GM23338 (cell line): Measurements from ENCODE around the gene TUBD1.
"Not testable (repeated sequence)": the region's sequence is repeated elsewhere in the genome, so short reads cannot be mapped to it uniquely, and the experiment has no call there.

ENCODE experiments used
- CREB1 ChIP-seq: fragments of 250-450 bp; sonication (Bioruptor Pico); IDR thresholded peaks from 2 replicates; pipeline ENCODE4 v1.5.0; 2020; ENCODE audit warnings: low read depth, mild to moderate bottlenecking, moderate library complexity
- EZH2 ChIP-seq: fragments of 200-600 bp; sonication (generic); IDR thresholded peaks from one replicate; pipeline ENCODE4 v1.8.0; 2017; ENCODE audit warnings: antibody characterized with exemption, mild to moderate bottlenecking, low read depth; ENCODE audit not compliant: unreplicated experiment
- EZH2phosphoT487 ChIP-seq: fragments of 200-600 bp; sonication (generic); IDR thresholded peaks from one replicate; pipeline ENCODE4 v1.8.1; 2018; ENCODE audit warnings: antibody characterized with exemption; ENCODE audit not compliant: unreplicated experiment
- JUNB ChIP-seq: IDR thresholded peaks from one replicate; pipeline ENCODE4 v1.6.1; 2016; ENCODE audit warnings: antibody characterized with exemption; ENCODE audit not compliant: unreplicated experiment
- NANOG ChIP-seq: IDR thresholded peaks from 2 replicates; pipeline ENCODE4 v1.6.1; 2016; ENCODE audit warnings: antibody characterized with exemption, borderline replicate concordance
- POLR2AphosphoS5 ChIP-seq: IDR thresholded peaks from 2 replicates; pipeline ENCODE4 v1.6.1; 2016; ENCODE audit warnings: antibody characterized with exemption, low read depth
- STAT1 ChIP-seq: IDR thresholded peaks from one replicate; pipeline ENCODE4 v1.6.1; 2016; ENCODE audit warnings: antibody characterized with exemption; ENCODE audit not compliant: unreplicated experiment
- ZNF114 ChIP-seq: fragments of 250-450 bp; sonication (Bioruptor Pico); IDR thresholded peaks from 2 replicates; pipeline ENCODE4 v1.5.0; 2020; ENCODE audit warnings: mild to moderate bottlenecking, moderate library complexity
- ZNF331 ChIP-seq: fragments of 250-450 bp; sonication (Bioruptor Pico); IDR thresholded peaks from 2 replicates; pipeline ENCODE4 v1.5.0; 2020; ENCODE audit warnings: low read depth, mild to moderate bottlenecking, moderate library complexity
- TF ChIP-seq, protein P1 (sequence below): IDR thresholded peaks from one replicate; pipeline ENCODE4 v1.6.1; 2018; ENCODE audit warnings: antibody characterized with exemption; ENCODE audit not compliant: unreplicated experiment
- TF ChIP-seq, protein P2 (sequence below), 2 experiments: fragments of 200-600 bp in 1 of 2; sonication (generic) in 1 of 2; conservative IDR thresholded peaks; 2 replicates each; pipeline versions ENCODE4 v1.5.1 to v1.6.1; 2016 to 2017; ENCODE audit warnings: antibody characterized with exemption in 2 of 2, low read depth in 2 of 2, mild to moderate bottlenecking in 2 of 2, moderate library complexity in 1 of 2
- TF ChIP-seq, protein P3 (sequence below): IDR thresholded peaks from 2 replicates; pipeline ENCODE4 v1.6.1; 2016; ENCODE audit warnings: antibody characterized with exemption
- TF ChIP-seq, protein P4 (sequence below): fragments of 250-450 bp; sonication (Bioruptor Pico); IDR thresholded peaks from 2 replicates; pipeline ENCODE4 v1.5.0; 2020; ENCODE audit warnings: mild to moderate bottlenecking, moderate library complexity

DNA sequence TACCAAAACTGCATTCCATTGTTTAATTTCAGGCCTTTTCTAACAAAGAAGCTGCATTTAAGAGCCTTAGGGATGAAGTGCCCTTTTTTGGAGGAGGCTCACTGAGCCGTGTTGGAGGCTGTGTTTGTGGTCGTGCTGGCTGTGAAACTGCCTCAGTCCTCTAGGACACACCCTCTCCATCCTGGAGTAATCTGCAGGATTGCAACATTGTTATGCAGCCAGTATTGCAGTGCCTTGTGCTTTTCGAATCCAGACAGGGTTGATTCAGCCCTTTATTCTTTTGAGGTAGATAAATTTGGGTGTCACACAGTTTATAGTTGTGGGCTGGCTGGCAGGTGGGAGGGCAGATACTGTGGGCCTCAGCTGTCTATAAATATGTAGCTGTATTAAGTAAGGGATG lies 38.0 kb upstream of the TUBD1 start:
- not testable (repeated sequence) for TF ChIP-seq EZH2phosphoT487; POLR2AphosphoS5; EZH2; NANOG; JUNB; ZNF331 (CRISPR knock-in tag); STAT1; CREB1 (CRISPR knock-in tag); ZNF114 (CRISPR knock-in tag)
- TF ChIP-seq, protein P1, sequence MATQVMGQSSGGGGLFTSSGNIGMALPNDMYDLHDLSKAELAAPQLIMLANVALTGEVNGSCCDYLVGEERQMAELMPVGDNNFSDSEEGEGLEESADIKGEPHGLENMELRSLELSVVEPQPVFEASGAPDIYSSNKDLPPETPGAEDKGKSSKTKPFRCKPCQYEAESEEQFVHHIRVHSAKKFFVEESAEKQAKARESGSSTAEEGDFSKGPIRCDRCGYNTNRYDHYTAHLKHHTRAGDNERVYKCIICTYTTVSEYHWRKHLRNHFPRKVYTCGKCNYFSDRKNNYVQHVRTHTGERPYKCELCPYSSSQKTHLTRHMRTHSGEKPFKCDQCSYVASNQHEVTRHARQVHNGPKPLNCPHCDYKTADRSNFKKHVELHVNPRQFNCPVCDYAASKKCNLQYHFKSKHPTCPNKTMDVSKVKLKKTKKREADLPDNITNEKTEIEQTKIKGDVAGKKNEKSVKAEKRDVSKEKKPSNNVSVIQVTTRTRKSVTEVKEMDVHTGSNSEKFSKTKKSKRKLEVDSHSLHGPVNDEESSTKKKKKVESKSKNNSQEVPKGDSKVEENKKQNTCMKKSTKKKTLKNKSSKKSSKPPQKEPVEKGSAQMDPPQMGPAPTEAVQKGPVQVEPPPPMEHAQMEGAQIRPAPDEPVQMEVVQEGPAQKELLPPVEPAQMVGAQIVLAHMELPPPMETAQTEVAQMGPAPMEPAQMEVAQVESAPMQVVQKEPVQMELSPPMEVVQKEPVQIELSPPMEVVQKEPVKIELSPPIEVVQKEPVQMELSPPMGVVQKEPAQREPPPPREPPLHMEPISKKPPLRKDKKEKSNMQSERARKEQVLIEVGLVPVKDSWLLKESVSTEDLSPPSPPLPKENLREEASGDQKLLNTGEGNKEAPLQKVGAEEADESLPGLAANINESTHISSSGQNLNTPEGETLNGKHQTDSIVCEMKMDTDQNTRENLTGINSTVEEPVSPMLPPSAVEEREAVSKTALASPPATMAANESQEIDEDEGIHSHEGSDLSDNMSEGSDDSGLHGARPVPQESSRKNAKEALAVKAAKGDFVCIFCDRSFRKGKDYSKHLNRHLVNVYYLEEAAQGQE: not testable (repeated sequence)
- TF ChIP-seq, protein P2, sequence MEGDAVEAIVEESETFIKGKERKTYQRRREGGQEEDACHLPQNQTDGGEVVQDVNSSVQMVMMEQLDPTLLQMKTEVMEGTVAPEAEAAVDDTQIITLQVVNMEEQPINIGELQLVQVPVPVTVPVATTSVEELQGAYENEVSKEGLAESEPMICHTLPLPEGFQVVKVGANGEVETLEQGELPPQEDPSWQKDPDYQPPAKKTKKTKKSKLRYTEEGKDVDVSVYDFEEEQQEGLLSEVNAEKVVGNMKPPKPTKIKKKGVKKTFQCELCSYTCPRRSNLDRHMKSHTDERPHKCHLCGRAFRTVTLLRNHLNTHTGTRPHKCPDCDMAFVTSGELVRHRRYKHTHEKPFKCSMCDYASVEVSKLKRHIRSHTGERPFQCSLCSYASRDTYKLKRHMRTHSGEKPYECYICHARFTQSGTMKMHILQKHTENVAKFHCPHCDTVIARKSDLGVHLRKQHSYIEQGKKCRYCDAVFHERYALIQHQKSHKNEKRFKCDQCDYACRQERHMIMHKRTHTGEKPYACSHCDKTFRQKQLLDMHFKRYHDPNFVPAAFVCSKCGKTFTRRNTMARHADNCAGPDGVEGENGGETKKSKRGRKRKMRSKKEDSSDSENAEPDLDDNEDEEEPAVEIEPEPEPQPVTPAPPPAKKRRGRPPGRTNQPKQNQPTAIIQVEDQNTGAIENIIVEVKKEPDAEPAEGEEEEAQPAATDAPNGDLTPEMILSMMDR (conservative IDR thresholded peaks at IDR 0.05; ENCODE audit: low read depth in 2 of 2): not testable (repeated sequence)
- TF ChIP-seq, protein P3, sequence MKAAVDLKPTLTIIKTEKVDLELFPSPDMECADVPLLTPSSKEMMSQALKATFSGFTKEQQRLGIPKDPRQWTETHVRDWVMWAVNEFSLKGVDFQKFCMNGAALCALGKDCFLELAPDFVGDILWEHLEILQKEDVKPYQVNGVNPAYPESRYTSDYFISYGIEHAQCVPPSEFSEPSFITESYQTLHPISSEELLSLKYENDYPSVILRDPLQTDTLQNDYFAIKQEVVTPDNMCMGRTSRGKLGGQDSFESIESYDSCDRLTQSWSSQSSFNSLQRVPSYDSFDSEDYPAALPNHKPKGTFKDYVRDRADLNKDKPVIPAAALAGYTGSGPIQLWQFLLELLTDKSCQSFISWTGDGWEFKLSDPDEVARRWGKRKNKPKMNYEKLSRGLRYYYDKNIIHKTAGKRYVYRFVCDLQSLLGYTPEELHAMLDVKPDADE: not testable (repeated sequence)
- TF ChIP-seq, protein P4, sequence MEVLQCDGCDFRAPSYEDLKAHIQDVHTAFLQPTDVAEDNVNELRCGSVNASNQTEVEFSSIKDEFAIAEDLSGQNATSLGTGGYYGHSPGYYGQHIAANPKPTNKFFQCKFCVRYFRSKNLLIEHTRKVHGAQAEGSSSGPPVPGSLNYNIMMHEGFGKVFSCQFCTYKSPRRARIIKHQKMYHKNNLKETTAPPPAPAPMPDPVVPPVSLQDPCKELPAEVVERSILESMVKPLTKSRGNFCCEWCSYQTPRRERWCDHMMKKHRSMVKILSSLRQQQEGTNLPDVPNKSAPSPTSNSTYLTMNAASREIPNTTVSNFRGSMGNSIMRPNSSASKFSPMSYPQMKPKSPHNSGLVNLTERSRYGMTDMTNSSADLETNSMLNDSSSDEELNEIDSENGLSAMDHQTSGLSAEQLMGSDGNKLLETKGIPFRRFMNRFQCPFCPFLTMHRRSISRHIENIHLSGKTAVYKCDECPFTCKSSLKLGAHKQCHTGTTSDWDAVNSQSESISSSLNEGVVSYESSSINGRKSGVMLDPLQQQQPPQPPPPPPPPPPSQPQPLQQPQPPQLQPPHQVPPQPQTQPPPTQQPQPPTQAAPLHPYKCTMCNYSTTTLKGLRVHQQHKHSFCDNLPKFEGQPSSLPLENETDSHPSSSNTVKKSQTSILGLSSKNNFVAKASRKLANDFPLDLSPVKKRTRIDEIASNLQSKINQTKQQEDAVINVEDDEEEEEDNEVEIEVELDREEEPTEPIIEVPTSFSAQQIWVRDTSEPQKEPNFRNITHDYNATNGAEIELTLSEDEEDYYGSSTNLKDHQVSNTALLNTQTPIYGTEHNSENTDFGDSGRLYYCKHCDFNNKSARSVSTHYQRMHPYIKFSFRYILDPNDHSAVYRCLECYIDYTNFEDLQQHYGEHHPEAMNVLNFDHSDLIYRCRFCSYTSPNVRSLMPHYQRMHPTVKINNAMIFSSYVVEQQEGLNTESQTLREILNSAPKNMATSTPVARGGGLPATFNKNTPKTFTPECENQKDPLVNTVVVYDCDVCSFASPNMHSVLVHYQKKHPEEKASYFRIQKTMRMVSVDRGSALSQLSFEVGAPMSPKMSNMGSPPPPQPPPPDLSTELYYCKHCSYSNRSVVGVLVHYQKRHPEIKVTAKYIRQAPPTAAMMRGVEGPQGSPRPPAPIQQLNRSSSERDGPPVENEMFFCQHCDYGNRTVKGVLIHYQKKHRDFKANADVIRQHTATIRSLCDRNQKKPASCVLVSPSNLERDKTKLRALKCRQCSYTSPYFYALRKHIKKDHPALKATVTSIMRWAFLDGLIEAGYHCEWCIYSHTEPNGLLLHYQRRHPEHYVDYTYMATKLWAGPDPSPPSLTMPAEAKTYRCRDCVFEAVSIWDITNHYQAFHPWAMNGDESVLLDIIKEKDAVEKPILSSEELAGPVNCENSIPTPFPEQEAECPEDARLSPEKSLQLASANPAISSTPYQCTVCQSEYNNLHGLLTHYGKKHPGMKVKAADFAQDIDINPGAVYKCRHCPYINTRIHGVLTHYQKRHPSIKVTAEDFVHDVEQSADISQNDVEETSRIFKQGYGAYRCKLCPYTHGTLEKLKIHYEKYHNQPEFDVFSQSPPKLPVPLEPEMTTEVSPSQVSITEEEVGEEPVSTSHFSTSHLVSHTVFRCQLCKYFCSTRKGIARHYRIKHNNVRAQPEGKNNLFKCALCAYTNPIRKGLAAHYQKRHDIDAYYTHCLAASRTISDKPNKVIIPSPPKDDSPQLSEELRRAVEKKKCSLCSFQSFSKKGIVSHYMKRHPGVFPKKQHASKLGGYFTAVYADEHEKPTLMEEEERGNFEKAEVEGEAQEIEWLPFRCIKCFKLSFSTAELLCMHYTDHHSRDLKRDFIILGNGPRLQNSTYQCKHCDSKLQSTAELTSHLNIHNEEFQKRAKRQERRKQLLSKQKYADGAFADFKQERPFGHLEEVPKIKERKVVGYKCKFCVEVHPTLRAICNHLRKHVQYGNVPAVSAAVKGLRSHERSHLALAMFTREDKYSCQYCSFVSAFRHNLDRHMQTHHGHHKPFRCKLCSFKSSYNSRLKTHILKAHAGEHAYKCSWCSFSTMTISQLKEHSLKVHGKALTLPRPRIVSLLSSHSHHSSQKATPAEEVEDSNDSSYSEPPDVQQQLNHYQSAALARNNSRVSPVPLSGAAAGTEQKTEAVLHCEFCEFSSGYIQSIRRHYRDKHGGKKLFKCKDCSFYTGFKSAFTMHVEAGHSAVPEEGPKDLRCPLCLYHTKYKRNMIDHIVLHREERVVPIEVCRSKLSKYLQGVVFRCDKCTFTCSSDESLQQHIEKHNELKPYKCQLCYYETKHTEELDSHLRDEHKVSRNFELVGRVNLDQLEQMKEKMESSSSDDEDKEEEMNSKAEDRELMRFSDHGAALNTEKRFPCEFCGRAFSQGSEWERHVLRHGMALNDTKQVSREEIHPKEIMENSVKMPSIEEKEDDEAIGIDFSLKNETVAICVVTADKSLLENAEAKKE: not testable (repeated sequence)
